OCI-LY1 (cell line): ENCODE data around the gene TMCC1.

ENCODE experiments used
- H2AFZ ChIP-seq: fragments of 200-600 bp; sonication (generic), shearing (Covaris generic); 2 replicates; pipeline ENCODE4 v1.6.0; 2014; ENCODE audit warnings: antibody characterized with exemption, mild to moderate bottlenecking, low read length
- H3F3A ChIP-seq: fragments of 200-600 bp; sonication (generic), shearing (Covaris generic); 2 replicates; pipeline ENCODE4 v1.6.0; 2014; ENCODE audit warnings: mild to moderate bottlenecking, antibody characterized with exemption, low read length, moderate library complexity; ENCODE audit not compliant: insufficient read depth
- H3K27ac ChIP-seq: fragments of 200-600 bp; sonication (generic); 2 replicates; pipeline ENCODE4 v1.5.1; 2014; ENCODE audit warnings: low read length, mixed run types, mild to moderate bottlenecking, low read depth; ENCODE audit not compliant: poor library complexity, severe bottlenecking
- H3K27me3 ChIP-seq: fragments of 200-600 bp; sonication (generic); 2 replicates; pipeline ENCODE4 v1.6.0; 2014; ENCODE audit warnings: antibody characterized with exemption, mild to moderate bottlenecking, low read length, moderate library complexity; ENCODE audit not compliant: insufficient read depth
- H3K36me3 ChIP-seq: fragments of 200-600 bp; sonication (generic); 2 replicates; pipeline ENCODE4 v1.6.1; 2014; ENCODE audit warnings: mild to moderate bottlenecking, antibody characterized with exemption, low read length, moderate library complexity, mixed read lengths; ENCODE audit not compliant: insufficient read depth
- H3K4me1 ChIP-seq: fragments of 200-600 bp; sonication (generic); 2 replicates; pipeline ENCODE4 v1.5.1; 2014; ENCODE audit warnings: mild to moderate bottlenecking, low read length, moderate library complexity; ENCODE audit not compliant: insufficient read depth, severe bottlenecking
- H3K4me2 ChIP-seq: fragments of 200-600 bp; sonication (generic), shearing (Covaris generic); 2 replicates; pipeline ENCODE4 v1.6.1; 2014; ENCODE audit warnings: low read length
- H3K4me3 ChIP-seq: fragments of 200-600 bp; sonication (generic); 2 replicates; pipeline ENCODE4 v1.5.1; 2014; ENCODE audit warnings: low read length, low read depth, mild to moderate bottlenecking, mixed read lengths; ENCODE audit not compliant: poor library complexity, severe bottlenecking
- H3K79me2 ChIP-seq: fragments of 200-600 bp; shearing (Covaris generic); 2 replicates; pipeline ENCODE4 v1.6.1; 2016; ENCODE audit warnings: mixed run types, low read length, mixed read lengths; ENCODE audit not compliant: insufficient read depth
- H3K9ac ChIP-seq: fragments of 200-600 bp; sonication (generic), shearing (Covaris generic); 2 replicates; pipeline ENCODE4 v1.6.1; 2014; ENCODE audit warnings: mild to moderate bottlenecking, low read length, mixed read lengths
- H3K9me2 ChIP-seq: fragments of 200-600 bp; sonication (generic), shearing (Covaris generic); 2 replicates; pipeline ENCODE4 v1.6.1; 2014; ENCODE audit warnings: low read depth, mild to moderate bottlenecking, low read length, mixed read lengths
- H3K9me3 ChIP-seq: fragments of 200-600 bp; shearing (Covaris generic); 2 replicates; pipeline ENCODE4 v1.6.1; 2014; ENCODE audit warnings: low read length, mixed read lengths
- H4K20me1 ChIP-seq: fragments of 200-600 bp; sonication (generic), shearing (Covaris generic); 2 replicates; pipeline ENCODE4 v1.6.0; 2016; ENCODE audit warnings: mild to moderate bottlenecking, low read length; ENCODE audit not compliant: insufficient read depth
- CTCF ChIP-seq: fragments of 200-600 bp; sonication (generic), shearing (Covaris generic); IDR thresholded peaks from 2 replicates; pipeline ENCODE4 v1.5.1; 2017; ENCODE audit warnings: mild to moderate bottlenecking, antibody characterized with exemption, low read length, moderate library complexity, mixed read lengths
- EZH2 ChIP-seq: fragments of 200-600 bp; sonication (generic), shearing (Covaris generic); IDR thresholded peaks from 2 replicates; pipeline ENCODE4 v1.8.0; 2017; ENCODE audit warnings: borderline replicate concordance, mixed run types, mild to moderate bottlenecking, antibody characterized with exemption, low read length, moderate library complexity, mixed read lengths

The TMCC1 gene

GRCh38 chr3:129867506-129868124 lies 25.9 kb downstream of the TMCC1 start:
- no peak overlapping the region for H3K27ac ChIP-seq
- H4K20me1 ChIP-seq: no peaks in the 10 kb centered on the region
- H3K4me2 ChIP-seq: no peak overlapping the region
- no peak overlapping the region for H3K4me3 ChIP-seq
- no peak overlapping the region for H3K9ac ChIP-seq
- TF ChIP-seq CTCF (no peak), EZH2 (no peak)
- H3K79me2 ChIP-seq: peaks cover 46% of the 10 kb centered on the region
- no peaks in the 10 kb centered on the region for H3F3A ChIP-seq
- H3K4me1 ChIP-seq: peaks cover 8% of the 10 kb centered on the region
- no peaks in the 10 kb centered on the region for H3K9me2 ChIP-seq
- no peak overlapping the region for H2AFZ ChIP-seq
- no peaks in the 10 kb centered on the region for H3K27me3 ChIP-seq
- H3K9me3 ChIP-seq: no peaks in the 10 kb centered on the region
- peaks cover 49% of the 10 kb centered on the region for H3K36me3 ChIP-seq

- no peak overlapping the region for H3K4me2 ChIP-seq
- no peak overlapping the region for H3K9ac ChIP-seq
- no peaks in the 10 kb centered on the region for H3K27me3 ChIP-seq
- H3K9me3 ChIP-seq: peaks cover 3% of the 10 kb centered on the region; the same call in 1 of the 2 replicates
- no peaks in the 10 kb centered on the region for H3K9me2 ChIP-seq
- TF ChIP-seq CTCF (no peak), EZH2 (no peak)
- H4K20me1 ChIP-seq: no peaks in the 10 kb centered on the region
- H3K27ac ChIP-seq: no peak overlapping the region
- H3K79me2 ChIP-seq: peaks cover 54% of the 10 kb centered on the region
- H2AFZ ChIP-seq: no peak overlapping the region
- no peaks in the 10 kb centered on the region for H3F3A ChIP-seq
- peaks cover 49% of the 10 kb centered on the region for H3K36me3 ChIP-seq
- no peaks in the 10 kb centered on the region for H3K4me1 ChIP-seq
- H3K4me3 ChIP-seq: no peak overlapping the region
Measured at GRCh38 chr3:129865806-129866205, 27.7 kb downstream of the TMCC1 start.

- no peaks in the 10 kb centered on the region for H3K9me2 ChIP-seq
- H3K9me3 ChIP-seq: peaks cover 3% of the 10 kb centered on the region; the same call in 1 of the 2 replicates
- no peak overlapping the region for H3K4me3 ChIP-seq
- no peaks in the 10 kb centered on the region for H4K20me1 ChIP-seq
- H3K27me3 ChIP-seq: no peaks in the 10 kb centered on the region
- H3K27ac ChIP-seq: no peak overlapping the region
- H3K4me1 ChIP-seq: no peaks in the 10 kb centered on the region
- H3K4me2 ChIP-seq: no peak overlapping the region
- H2AFZ ChIP-seq: no peak overlapping the region
- peaks cover 55% of the 10 kb centered on the region for H3K79me2 ChIP-seq
- no peak overlapping the region for H3K9ac ChIP-seq
- H3K36me3 ChIP-seq: peaks cover 57% of the 10 kb centered on the region
- H3F3A ChIP-seq: no peaks in the 10 kb centered on the region
- TF ChIP-seq CTCF (no peak), EZH2 (no peak)
Measured at GRCh38 chr3:129864519-129864918, 29.0 kb downstream of the TMCC1 start.
